HCT116 (cell line): ENCODE measurements around the gene UMAD1. TPM values are rescaled to one million over a fixed set of nuclear protein-coding genes. Genes with fewer than 3 reads are reported as not detected.
"Not testable (repeated sequence)": the region's sequence is repeated elsewhere in the genome, so short reads cannot be mapped to it uniquely, and the experiment has no call there.

Experiments
- ATAC-seq: fragments of 200-7000 bp; cut with Tn5 transposase; 2 replicates; pipeline ENCODE4 v1.9.1; 2020; ENCODE audit warnings: mild to moderate bottlenecking, moderate library complexity
- BruUV-seq: library from RNA; stranded (reverse); fragments of 400-500 nt; replicated peaks from 2 replicates; lab custom pipeline; 2021; lab: Mats Ljungman, UMichigan
- CTCF ChIA-PET: fragments of 300-600 bp; sonication (Branson Sonifier 250); formaldehyde crosslinking; loops from one replicate; lab custom pipeline; 2021; ENCODE audit warnings: antibody characterized with exemption; lab: Charles Lee
- POLR2A ChIA-PET: fragments of 300-600, 350-600 bp; sonication (Branson Sonifier 250); formaldehyde crosslinking; loops from one replicate; lab custom pipeline; 2021; ENCODE audit warnings: antibody characterized with exemption; lab: Charles Lee
- RAD21 ChIA-PET, 2 experiments: fragments of 300-600 bp; sonication (Branson Sonifier 250); formaldehyde crosslinking; loops; one replicate each; lab custom pipeline; 2023; ENCODE audit warnings: low total read pairs in 2 of 2; ENCODE audit not compliant: uncharacterized antibody in 2 of 2, unreplicated experiment in 2 of 2, low non-redundant PET in 1 of 2; lab: Charles Lee
- DNase-seq: peaks from one replicate; pipeline ENCODE4 v3.0.0-alpha.2; 2010; ENCODE audit warnings: low read depth, low spot score
- H2AFZ ChIP-seq: fragments of 200-600 bp; shearing (Covaris generic), sonication (generic); 2 replicates; pipeline ENCODE4 v1.6.1; 2017; ENCODE audit warnings: low read depth, mixed run types, mixed read lengths, antibody characterized with exemption, low read length; ENCODE audit not compliant: poor library complexity, severe bottlenecking
- H3K27ac ChIP-seq: 2 replicates; pipeline ENCODE4 v1.5.1; 2012; ENCODE audit warnings: low read depth, low read length
- H3K27me3 ChIP-seq: fragments of 200-600 bp; sonication (generic); 2 replicates; pipeline ENCODE4 v1.6.1; 2016; ENCODE audit warnings: mixed run types, low read length, mixed read lengths; ENCODE audit not compliant: insufficient read depth
- H3K36me3 ChIP-seq, 2 experiments: fragments of 200-500 bp in 1 of 2; fragments of 200-600 bp in 1 of 2; sonication (Bioruptor generic) in 1 of 2; sonication (generic) in 1 of 2; 2 replicates each; pipeline versions ENCODE4 v1.5.1 to v1.6.1; 2014 to 2016; ENCODE audit warnings: low read length in 2 of 2, inconsistent platforms in 1 of 2, mixed read lengths in 1 of 2, mixed run types in 1 of 2; ENCODE audit not compliant: insufficient read depth in 2 of 2, control insufficient read depth in 1 of 2
- H3K4me1 ChIP-seq, 2 experiments: fragments of 200-600 bp in 1 of 2; sonication (generic) in 1 of 2; 2 replicates each; pipeline versions ENCODE4 v1.5.1 to v1.6.1; 2012 to 2017; ENCODE audit warnings: low read length in 2 of 2, inconsistent platforms in 1 of 2, mild to moderate bottlenecking in 1 of 2, mixed read lengths in 1 of 2, mixed run types in 1 of 2, moderate library complexity in 1 of 2; ENCODE audit not compliant: insufficient read depth in 2 of 2, control insufficient read depth in 1 of 2
- H3K4me2 ChIP-seq: fragments of 200-600 bp; sonication (generic); 2 replicates; pipeline ENCODE4 v1.6.1; 2017; ENCODE audit warnings: mixed run types, low read length, mixed read lengths
- H3K4me3 ChIP-seq, 2 experiments: fragments of 200-600 bp in 1 of 2; sonication (generic) in 1 of 2; replicated peaks in 1 of 2; 2 replicates each; pipeline ENCODE4 v1.5.1; 2011 to 2016; ENCODE audit warnings: low read length in 2 of 2, control low read depth in 1 of 2, low read depth in 1 of 2, mild to moderate bottlenecking in 1 of 2, mixed read lengths in 1 of 2, mixed run types in 1 of 2
- H3K79me2 ChIP-seq: fragments of 200-600 bp; sonication (generic); 2 replicates; pipeline ENCODE4 v1.6.1; 2017; ENCODE audit warnings: mild to moderate bottlenecking, mixed run types, low read length, moderate library complexity, mixed read lengths; ENCODE audit not compliant: insufficient read depth
- H3K9ac ChIP-seq: fragments of 200-600 bp; sonication (generic); 2 replicates; pipeline ENCODE4 v1.6.1; 2016; ENCODE audit warnings: low read length, mixed read lengths
- H3K9me2 ChIP-seq: fragments of 200-600 bp; sonication (generic), shearing (Covaris generic); 2 replicates; pipeline ENCODE4 v1.6.1; 2017; ENCODE audit warnings: mixed run types, mild to moderate bottlenecking, moderate library complexity; ENCODE audit not compliant: insufficient read depth
- H3K9me3 ChIP-seq, 2 experiments: fragments of 200-500 bp in 1 of 2; fragments of 200-600 bp in 1 of 2; sonication (Bioruptor generic) in 1 of 2; sonication (generic) in 1 of 2; 2 replicates each; pipeline ENCODE4 v1.6.1; 2014 to 2017; ENCODE audit warnings: low read length in 2 of 2, mixed read lengths in 2 of 2, inconsistent platforms in 1 of 2, low read depth in 1 of 2, mild to moderate bottlenecking in 1 of 2, mixed run types in 1 of 2, moderate library complexity in 1 of 2; ENCODE audit not compliant: control insufficient read depth in 1 of 2, insufficient read depth in 1 of 2
- H4K20me1 ChIP-seq: fragments of 200-600 bp; sonication (generic), shearing (Covaris generic); 2 replicates; pipeline ENCODE4 v1.6.1; 2017; ENCODE audit warnings: mixed run types, mild to moderate bottlenecking, moderate library complexity; ENCODE audit not compliant: insufficient read depth
- EZH2phosphoT487 ChIP-seq: fragments of 200-600 bp; IDR thresholded peaks from 2 replicates; pipeline ENCODE4 v1.6.1; 2018; ENCODE audit warnings: antibody characterized with exemption, borderline replicate concordance
- FOSL1 ChIP-seq: IDR thresholded peaks from 2 replicates; pipeline ENCODE4 v1.6.1; 2012; ENCODE audit warnings: low read depth
- MAX ChIP-seq: IDR thresholded peaks from 2 replicates; pipeline ENCODE4 v1.6.1; 2012
- POLR2A ChIP-seq: IDR thresholded peaks from 2 replicates; pipeline ENCODE4 v1.7.0; 2011; ENCODE audit warnings: borderline replicate concordance; ENCODE audit not compliant: insufficient read depth, insufficient read length; ENCODE audit errors: extremely low read depth
- POLR2AphosphoS5 ChIP-seq: IDR thresholded peaks from 2 replicates; pipeline ENCODE4 v1.6.1; 2011; ENCODE audit warnings: mild to moderate bottlenecking, low read depth, low read length, moderate library complexity
- SP1 ChIP-seq: IDR thresholded peaks from 2 replicates; pipeline ENCODE4 v1.6.1; 2012; ENCODE audit warnings: low read depth
- ZBTB33 ChIP-seq: IDR thresholded peaks from 2 replicates; pipeline ENCODE4 v1.6.1; 2011; ENCODE audit warnings: mild to moderate bottlenecking, low read length, moderate library complexity; ENCODE audit not compliant: insufficient replicate concordance; ENCODE audit errors: extremely low read depth
- intact Hi-C: fragments of 100-400 bp; cut with micrococcal nuclease; formaldehyde crosslinking; loops from 2 replicates; pipeline ENCODE4 v1.10.0; 2022
- total RNA-seq: library from RNA; stranded (reverse); gene quantifications from one replicate; pipeline ENCODE4 v1.2.1, GENCODE V29; 2021; ENCODE audit not compliant: unreplicated experiment

UMAD1 gene
- total RNA-seq, 1 experiment from 2014 or later, result 12.7 TPM

GRCh38 chr7:7803715-7804178, 163.2 kb downstream of the UMAD1 start (continued):
- no peak for TF ChIP-seq POLR2A
- TF ChIP-seq SP1, result no peak

GRCh38 chr7:7804822-7805221, 164.3 kb downstream of the UMAD1 start:
- intact Hi-C loops, ATAC-seq, CTCF ChIA-PET, H4K20me1 ChIP-seq, H3K9ac ChIP-seq, H3K27ac ChIP-seq, H3K36me3 ChIP-seq, H2AFZ ChIP-seq, H3K9me2 ChIP-seq, RAD21 ChIA-PET, H3K4me3 ChIP-seq, H3K27me3 ChIP-seq, H3K4me1 ChIP-seq, H3K9me3 ChIP-seq, H3K79me2 ChIP-seq, BruUV-seq, POLR2A ChIA-PET, H3K4me2 ChIP-seq, DNase-seq: not testable (repeated sequence)

GRCh38 chr7:7805511-7806153, 165.1 kb downstream of the UMAD1 start:
- H3K4me3 ChIP-seq, result no peak overlapping the region
- TF ChIP-seq EZH2phosphoT487 (no peak), POLR2AphosphoS5 (no peak), ZBTB33 (no peak), FOSL1 (no peak), MAX (no peak)
- no peaks in the 10 kb centered on the region for H3K79me2 ChIP-seq
- no peaks in the 10 kb centered on the region for H3K36me3 ChIP-seq
- no peak overlapping the region for H3K4me2 ChIP-seq
- DNase-seq (no peak), ATAC-seq (no peak)
- no peaks in the 10 kb centered on the region for H3K9me2 ChIP-seq
- no peaks in the 10 kb centered on the region for H4K20me1 ChIP-seq
- no peak overlapping the region for H3K27ac ChIP-seq
- intact Hi-C loops, result no loop called here
- H3K9me3 ChIP-seq, result no peaks in the 10 kb centered on the region
- H3K4me1 ChIP-seq, result peaks cover 0 to 6% of the 10 kb centered on the region in 2 experiments; a peak in 1 of 4 replicates
- CTCF ChIA-PET, result no interaction called here
- no peak overlapping the region for H3K9ac ChIP-seq
- POLR2A ChIA-PET, result no interaction called here
- RAD21 ChIA-PET, result no interaction called here
- no peaks in the 10 kb centered on the region for H3K27me3 ChIP-seq
- BruUV-seq, result no TSS peak
- H2AFZ ChIP-seq, result no peak overlapping the region
